RPMI7951 (cell line): ENCODE measurements around the gene MSL1. TPM values are rescaled to one million over a fixed set of nuclear protein-coding genes. Genes with fewer than 3 reads are reported as not detected.

Experiments used
- DNase-seq: peaks from one replicate; pipeline ENCODE4 v3.0.0-alpha.2; 2012; ENCODE audit warnings: low read depth
- total RNA-seq: library from RNA; depleted of rRNA; stranded (reverse); fragments of >200 nt; shearing (Covaris generic); gene quantifications from 2 replicates; pipeline ENCODE4 v1.2.3, GENCODE V29; 2014; rRNA removed

The MSL1 gene, protein sequence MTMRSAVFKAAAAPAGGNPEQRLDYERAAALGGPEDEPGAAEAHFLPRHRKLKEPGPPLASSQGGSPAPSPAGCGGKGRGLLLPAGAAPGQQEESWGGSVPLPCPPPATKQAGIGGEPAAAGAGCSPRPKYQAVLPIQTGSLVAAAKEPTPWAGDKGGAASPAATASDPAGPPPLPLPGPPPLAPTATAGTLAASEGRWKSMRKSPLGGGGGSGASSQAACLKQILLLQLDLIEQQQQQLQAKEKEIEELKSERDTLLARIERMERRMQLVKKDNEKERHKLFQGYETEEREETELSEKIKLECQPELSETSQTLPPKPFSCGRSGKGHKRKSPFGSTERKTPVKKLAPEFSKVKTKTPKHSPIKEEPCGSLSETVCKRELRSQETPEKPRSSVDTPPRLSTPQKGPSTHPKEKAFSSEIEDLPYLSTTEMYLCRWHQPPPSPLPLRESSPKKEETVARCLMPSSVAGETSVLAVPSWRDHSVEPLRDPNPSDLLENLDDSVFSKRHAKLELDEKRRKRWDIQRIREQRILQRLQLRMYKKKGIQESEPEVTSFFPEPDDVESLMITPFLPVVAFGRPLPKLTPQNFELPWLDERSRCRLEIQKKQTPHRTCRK
- total RNA-seq, result 35.5 and 46.5 TPM in 2 replicates

DNA sequence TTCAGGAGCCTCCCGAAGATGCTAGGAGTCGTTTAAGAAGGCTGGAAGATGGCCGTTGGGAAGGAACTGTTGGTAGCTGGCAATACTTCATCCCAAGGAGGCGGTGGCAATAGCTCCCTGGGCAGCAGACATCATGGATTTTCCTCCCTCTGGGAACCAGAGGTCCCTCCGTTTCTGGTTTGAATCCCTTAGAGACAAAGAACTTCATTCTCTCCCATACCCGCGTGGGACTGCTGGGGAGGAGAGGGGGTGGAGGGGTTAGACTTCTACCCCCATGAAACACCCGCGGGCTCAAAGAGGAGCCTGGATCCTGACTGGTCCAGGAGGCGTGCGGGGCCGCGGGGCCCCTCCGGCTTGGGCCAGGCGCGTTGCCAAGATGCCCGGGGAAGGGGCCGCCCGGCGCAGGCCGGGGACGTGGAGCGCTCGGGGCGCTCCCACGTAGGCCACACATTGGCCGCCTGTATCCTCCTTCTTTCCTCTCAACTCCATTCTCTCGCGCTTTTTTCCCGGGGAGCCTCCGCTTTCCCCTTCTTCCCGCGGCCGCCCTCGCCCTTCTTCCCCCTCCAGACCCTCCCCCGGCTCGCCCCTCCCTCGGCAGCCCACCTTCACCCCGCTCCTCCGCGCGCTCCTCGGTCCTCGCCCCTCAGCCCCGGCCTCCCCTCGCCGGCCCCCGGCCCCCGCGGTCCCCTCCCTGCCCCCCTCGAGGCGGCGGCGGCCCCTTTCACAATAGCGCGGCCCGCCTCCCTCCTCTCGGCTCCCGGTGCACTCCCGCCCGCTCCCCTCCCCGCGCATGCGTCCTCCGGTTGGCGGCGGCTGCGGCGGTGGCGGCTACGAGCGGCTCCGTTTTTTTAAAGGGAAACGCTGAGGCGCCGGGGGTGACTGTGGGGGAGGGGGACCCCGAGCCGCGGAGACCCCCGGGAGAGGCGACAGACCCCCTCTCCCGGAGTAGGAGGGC is at the start of gene MSL1:
Gene MSL1 (plus strand): TSS at position 791 of the 955 bp plus-strand sequence. CDS start 642 bp downstream, outside the sequence.
- peak; percentile 73 for DNase-seq

DNA sequence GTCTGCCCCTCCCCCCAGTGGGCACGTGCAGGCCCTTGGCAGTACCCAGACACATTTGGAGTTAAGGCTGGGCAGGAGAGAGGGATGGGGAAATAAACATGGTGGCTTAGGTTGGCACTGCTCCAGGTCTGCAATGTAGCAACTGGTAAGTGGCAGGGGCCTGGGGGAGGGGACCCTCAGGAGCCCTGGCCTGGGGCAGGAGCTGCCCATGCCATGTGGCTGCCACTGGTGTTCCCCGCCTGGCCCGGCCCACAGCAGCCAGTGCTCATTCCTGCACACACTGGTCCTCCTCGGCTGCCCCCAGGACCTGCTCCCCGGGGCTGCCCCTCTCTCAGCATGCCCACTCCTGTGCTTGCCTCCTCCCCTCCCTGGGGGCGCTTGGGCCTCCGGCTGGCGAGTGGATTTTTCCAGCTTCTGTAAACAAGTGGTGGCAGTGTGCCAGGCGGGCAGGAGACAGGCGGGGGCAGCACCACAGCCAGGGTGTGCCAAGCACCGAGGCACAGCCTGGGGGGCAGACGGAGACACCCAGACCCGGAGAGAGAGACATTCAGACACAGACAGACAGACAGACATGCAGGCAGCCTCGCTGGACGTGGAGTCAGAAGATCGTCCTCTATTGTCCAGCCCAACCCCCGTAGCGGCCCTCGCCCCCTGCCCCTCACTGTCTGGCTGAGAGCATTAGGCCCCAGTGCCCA is 49.6 kb upstream of the MSL1 start:
- DNase-seq, result no peak

DNA sequence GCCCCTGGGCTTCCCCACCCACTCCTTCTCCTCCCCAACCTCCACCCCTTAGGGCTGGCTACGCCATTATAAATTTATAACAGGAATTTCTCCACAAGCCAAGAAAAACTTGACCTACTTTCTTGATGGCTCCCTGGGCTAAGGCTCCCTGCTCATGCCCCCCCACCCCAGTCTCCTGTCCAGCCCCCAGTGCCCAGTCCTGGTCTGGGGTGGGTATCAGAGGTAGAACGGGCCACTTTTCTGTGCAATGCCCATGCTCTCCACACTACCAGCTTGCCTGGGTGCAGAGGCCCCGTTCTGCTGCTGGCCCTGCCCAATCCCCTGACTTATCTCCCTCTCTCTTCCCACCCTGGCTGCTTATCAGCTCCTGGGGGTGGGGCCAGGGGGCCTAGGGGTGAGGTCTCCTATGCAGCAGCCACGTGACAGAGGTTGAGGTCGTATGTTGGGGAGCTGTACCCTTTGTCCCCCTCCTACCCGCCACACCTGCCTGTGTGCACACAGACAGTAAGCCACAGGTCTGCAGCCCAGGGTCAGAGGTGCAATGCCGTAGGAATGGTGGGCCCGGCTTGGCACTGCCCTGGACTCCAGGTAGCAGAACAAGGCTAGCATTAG is 48.9 kb upstream of the MSL1 start:
- no peak for DNase-seq

DNA sequence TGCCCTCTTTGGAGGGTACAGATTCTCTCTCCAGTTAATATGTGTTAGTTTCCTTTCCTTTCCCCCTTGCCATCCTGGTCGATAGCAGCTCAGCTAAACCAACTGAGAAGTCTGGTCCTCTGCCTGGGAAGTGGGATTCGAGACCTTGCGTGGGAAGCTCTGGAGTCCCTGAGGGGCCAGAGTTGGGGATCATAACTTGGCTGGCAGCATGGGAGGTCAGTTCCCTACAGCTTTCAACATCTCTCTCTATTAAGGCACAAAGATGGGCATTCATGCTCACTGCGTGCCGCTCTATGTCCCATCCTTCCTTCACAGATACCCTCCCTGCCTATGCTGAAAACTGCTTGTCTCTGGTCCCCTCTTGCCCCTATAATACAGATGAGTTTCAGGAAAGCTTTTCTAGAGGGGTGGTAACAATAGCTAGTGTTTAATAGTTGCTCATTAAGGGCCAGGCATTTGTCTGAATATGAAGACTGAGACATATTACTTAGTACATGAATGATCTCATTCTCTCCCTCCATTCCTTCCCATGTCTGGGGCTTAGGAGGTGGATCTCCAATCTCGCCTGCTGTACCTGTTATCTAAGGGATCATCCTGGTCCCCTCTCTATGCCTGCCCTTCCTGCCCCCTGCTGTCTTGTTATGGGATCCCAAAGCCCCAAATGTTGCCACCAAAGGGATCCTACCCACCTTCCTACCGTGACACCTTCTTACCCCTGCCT is 48.2 kb upstream of the MSL1 start:
- no peak for DNase-seq

DNA sequence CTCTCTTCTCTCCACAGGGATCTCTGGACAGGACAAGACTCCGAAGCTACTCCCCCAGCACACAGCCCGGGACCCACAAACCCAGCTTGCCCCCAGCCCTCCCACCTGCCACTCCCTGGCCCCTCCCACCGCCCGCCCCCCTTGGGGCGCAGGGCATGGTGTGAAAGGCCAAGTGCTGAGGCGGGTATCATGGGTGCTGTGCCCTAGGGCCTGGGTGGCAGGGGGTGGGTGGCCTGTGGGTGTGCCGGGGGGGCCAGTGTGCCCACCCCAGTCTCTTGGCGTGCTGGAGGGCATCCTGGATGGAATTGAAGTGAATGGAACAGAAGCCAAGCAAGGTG is 47.6 kb upstream of the MSL1 start:
- DNase-seq, result no peak

DNA sequence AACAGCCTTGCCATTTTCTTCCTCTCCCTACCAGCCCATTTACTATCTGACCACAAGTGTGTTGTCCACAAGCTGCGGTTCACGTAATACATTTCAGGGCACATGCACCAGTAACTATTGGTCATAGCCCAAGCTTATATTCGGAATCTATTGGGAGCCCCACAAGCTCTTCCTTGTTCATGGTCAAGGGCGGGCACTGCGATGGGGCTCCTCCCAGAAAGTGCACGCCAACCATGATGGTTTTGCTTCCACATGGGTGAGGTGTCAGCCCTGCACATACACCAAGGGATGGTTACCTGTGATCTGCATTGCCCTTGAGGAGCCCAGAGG is 46.9 kb upstream of the MSL1 start:
- no peak for DNase-seq

DNA sequence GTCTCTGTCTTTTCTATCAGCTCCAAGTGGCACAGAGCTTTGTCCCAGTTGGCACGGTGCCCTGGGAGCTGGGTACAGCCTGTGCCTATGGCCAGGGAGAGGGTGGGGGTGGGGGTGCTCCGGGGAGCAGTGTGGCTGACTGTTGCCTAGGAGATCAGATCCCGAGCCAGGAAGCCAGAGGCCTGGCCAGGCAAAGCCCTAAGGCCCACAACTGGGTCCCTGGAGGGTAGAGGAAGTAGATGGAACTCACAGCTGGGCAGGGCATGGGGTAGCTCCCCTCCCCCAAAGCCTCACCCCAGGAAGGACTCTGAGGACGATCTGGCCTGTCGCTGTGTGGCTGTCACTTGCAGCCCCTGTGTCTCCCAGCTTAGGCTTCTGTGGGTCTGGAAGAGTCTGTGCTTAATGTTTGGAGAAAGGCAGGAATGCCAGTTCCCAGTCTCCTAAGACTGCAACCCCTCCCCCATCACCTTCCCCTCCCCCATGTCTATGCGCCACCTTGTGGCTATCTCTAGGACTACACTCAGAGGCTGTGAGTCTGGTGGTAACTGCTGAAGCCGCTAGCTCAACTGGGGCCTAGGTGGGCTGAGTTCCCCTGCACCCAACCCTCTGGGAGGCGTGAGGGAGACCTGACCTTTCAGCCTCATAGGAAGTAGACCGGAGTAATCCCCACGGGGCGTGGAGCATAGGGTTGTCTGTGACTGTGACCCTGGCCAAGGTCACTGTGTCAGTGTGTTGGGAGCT is 46.4 kb upstream of the MSL1 start:
- DNase-seq, result peak; percentile 44

DNA sequence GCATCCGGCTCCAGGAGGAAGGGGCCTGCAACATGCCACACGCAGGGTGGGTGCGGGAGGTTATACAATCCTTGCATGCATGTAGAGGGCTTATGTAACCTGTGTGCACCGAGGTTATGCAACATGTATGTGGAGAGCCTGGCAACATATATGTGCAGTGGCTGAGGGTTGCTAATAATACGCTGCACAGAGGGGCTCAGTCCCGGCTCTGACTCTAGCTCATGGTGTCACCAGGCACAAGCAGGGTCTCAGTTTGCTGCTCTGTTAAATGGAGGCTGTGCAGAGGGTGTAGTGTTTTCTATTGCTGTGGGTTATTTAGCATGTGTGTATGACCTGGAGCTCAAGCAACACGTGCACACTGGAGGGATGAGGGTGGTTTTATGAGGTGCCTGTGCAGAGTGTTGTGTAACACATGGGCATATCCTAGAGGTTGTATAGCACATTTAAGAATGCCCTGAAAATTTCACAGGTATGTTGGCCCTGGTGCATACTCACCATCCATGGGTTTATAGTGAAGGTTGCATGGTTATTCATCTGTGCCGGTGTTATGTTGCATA is 45.8 kb upstream of the MSL1 start:
- no peak for DNase-seq

DNA sequence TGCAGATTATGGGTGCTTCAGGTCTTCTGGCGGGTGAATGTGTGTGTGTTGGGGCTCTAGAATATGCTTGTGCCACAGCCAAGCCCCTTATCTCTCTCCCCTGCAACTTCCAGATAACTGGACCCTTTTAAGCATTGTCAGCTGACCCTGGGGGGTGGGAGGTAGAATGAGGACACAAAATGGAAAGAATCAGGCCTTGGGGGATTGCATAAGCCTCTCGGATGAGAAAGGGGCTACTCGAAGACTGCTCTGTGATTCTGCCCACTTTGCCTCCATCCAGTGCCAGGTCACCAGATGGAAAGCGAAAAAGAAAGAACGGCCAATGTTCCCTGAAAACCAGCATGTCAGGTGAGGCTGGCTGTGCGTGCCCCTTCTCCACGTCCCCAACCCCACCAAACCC is 45.2 kb upstream of the MSL1 start:
- DNase-seq, result no peak

DNA sequence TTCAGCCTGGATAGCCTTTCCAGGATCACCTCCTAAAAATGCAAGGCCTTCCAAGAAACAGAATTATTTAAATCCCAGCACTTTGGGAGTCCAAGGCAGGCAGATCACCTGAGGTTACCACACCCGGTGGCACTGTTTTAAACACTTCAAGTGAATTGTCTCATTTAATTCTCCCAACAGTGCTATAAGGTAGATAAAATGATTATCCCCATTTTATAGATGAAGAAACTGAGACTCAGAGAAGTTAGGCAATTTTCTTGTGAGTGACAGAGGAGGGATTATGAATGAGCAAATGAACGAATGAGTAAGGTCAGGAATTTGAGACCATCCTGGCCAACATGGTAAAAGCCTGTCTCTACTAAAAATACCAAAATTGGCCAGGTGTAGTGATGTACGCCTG is 42.2 kb upstream of the MSL1 start:
- DNase-seq, result no peak

DNA sequence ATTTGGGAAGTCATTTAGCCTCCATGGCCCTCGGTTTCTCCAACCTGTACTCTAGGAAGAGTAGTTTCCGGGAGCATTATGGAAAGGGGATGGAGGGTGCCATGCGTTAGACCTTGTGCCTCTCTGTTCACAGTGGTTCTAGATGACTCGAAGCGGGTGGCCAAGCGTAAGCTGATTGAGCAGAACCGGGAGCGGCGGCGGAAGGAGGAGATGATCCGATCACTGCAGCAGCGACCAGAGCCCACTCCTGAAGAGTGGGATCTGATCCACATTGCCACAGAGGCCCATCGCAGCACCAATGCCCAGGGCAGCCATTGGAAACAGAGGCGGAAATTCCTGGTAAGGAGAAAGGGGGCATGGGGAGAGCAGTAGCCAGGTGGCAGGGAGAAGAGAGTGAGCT is 37.3 kb upstream of the MSL1 start:
- no peak for DNase-seq

DNA sequence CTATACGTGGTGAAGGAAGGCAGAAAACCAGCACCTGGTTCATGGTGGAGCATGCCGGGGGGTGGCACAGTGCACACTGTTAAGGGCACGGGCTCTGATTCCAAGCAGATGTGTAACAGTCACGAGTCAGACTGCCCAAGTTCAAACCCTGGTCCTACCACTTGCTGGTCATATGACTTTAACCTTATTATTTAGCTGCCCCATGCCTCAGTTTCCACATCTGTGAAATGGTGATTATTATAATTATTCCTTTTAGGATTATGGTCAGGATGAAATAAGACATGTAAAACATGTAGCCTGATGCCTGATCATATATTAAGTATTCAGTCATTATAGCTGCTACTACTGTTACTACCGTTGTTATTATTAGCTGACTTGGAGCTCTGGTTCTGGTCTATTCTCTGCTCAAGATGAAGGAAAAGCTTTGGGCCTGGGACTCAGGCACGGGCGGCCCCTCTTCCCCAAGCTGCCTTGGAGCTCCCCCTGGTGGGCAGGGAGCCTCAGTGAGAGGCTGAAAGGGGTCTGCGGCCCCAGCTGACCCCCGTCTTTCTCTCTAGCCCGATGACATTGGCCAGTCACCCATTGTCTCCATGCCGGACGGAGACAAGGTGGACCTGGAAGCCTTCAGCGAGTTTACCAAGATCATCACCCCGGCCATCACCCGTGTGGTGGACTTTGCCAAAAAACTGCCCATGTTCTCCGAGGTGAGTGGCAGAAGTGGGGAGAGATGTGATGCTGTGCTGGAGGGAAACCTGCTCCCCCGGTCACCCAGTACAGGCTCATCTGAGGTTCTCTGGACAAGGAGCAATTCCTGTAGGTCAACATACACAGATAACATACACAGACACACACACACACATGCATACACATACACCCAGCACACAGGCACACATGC is 35.4 kb upstream of the MSL1 start:
- DNase-seq, result no peak

DNA sequence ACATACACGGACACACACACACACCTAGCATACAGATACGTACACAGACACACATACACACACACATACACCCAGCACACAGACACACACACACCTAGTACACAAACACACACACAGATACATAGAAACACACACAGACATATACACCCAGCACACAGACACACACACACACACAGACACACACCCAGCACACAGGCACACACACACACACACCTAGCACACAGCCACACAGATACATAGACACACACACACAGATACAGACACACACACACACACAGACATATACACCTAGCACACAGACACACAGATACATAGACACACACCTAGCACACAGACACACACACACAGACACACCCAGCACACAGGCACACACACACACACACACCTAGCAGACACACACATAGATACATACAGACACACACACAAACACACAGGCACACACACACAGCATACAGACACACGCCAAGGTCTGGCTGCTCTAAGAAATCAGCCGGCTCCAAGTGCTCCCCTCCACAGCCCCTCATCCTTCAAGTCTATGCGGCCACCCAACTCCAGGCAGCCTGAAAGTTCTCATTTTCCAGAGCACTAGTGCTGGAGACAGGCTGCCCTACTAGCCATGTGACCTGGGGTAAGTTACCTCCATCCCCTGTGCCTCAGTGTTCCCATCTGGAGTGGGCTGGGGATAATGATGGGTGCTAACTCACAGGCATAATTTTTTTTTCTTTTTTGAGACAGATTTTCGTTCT is 34.5 kb upstream of the MSL1 start:
- DNase-seq, result no peak

DNA sequence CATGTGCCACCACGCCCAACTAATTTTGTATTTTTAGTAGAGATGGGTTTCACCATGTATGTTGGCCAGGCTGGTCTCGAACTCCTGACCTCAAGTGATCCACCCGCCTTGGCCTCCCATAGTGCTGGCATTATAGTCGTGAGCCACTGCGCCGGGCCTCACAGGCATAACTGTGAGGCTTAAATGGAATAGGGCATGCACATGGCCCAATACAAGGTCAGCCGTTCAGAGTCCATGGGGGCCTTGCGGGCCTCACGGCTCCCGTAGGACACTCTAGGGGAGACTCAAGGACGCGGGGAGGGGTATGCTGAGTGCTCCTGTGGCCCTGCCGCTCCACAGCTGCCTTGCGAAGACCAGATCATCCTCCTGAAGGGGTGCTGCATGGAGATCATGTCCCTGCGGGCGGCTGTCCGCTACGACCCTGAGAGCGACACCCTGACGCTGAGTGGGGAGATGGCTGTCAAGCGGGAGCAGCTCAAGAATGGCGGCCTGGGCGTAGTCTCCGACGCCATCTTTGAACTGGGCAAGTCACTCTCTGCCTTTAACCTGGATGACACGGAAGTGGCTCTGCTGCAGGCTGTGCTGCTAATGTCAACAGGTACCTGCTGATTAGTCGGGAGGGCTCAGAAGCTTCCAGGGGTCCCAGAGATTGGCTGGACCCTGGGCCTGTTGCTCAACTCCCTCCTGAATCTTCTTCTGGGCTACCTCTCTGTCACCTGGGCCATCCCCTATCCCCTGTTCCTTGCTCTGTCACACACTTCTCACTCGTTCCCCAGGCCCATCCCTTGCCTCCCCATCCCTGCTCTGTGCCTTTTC is 33.7 kb upstream of the MSL1 start:
- DNase-seq, result no peak

DNA sequence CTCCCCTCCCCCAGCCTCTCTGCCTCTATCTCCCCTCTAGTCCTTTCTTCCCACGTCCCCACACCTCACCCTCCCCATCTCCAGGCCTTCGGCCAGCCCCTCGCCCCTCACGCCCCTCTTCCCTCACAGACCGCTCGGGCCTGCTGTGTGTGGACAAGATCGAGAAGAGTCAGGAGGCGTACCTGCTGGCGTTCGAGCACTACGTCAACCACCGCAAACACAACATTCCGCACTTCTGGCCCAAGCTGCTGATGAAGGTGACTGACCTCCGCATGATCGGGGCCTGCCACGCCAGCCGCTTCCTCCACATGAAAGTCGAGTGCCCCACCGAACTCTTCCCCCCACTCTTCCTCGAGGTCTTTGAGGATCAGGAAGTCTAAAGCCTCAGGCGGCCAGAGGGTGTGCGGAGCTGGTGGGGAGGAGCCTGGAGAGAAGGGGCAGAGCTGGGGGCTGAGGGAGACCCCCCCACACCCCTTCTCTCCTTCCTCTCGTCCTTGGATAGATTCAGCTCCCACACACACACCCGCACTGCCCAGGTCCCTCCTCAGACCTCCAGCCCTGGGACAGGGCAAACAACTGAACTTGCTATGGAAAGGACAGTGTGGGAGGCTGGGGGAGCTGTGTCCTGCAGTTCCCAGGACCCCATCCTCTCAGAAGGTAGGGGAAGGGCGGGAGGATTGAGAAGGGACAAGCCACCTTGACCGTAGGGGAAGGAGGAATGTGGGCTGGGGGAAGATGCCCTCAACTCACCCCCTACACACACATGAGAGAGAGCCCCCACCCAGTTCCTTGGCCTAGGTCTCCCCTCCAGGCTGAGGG is 32.5 kb upstream of the MSL1 start:
- no peak for DNase-seq
